Bronchial epithelial cell (primary cell): ENCODE results near the gene CHTF8. TPM values are rescaled to one million over a fixed set of nuclear protein-coding genes. Genes with fewer than 3 reads are reported as not detected.
A peak's percentile ranks its signal among the peaks of the same experiment; 100 is the strongest.

ENCODE experiments used
- DNase-seq: peaks from one replicate; pipeline ENCODE4 v3.0.0-alpha.2; 2010; ENCODE audit warnings: low read depth
- FAIRE-seq: peaks from 2 replicates; lab custom pipeline; 2011; peaks lifted over from hg19 to GRCh38; lab: Jason Lieb, UNC
- H3K27me3 ChIP-seq: 2 replicates; pipeline ENCODE4 v1.5.1; 2011; ENCODE audit warnings: low read length; ENCODE audit not compliant: control insufficient read depth, insufficient read depth
- H3K36me3 ChIP-seq: 2 replicates; pipeline ENCODE4 v1.5.1; 2011; ENCODE audit warnings: low read length; ENCODE audit not compliant: control insufficient read depth, insufficient read depth
- H3K4me3 ChIP-seq: 2 replicates; pipeline ENCODE4 v1.5.1; 2011; ENCODE audit warnings: mild to moderate bottlenecking, low read depth, low read length, control low read depth
- CTCF ChIP-seq: IDR thresholded peaks from 2 replicates; pipeline ENCODE4 v1.5.1; 2011; ENCODE audit warnings: mild to moderate bottlenecking, moderate library complexity, low read length, control low read depth, inconsistent platforms; ENCODE audit not compliant: insufficient read depth, severe bottlenecking
- total RNA-seq: library from RNA; depleted of rRNA; stranded (reverse); fragments of >200 nt; gene quantifications from 2 replicates; pipeline ENCODE4 v1.2.1, GENCODE V29; 2014

CHTF8 gene
- total RNA-seq, 1 donor from 2014 or later = 34.8 TPM

GRCh38 chr16:69169607-69170352 is 37.4 kb upstream of the CHTF8 start:
- Histone ChIP-seq H3K27me3 (no peaks in the 10 kb centered on the region), H3K36me3 (peaks cover 12% of the 10 kb centered on the region), H3K4me3 (no peak overlapping the region)
- FAIRE-seq (no peak), DNase-seq (no peak)
- no peak for TF ChIP-seq CTCF

- Histone ChIP-seq H3K36me3 (peaks cover 13% of the 10 kb centered on the region), H3K27me3 (no peaks in the 10 kb centered on the region), H3K4me3 (no peak overlapping the region)
- DNase-seq (no peak), FAIRE-seq (no peak)
- TF ChIP-seq CTCF = no peak
These were observed 36.7 kb upstream of the CHTF8 start for GRCh38 chr16:69169051-69169450.

GRCh38 chr16:69166946-69167930 is 34.9 kb upstream of the CHTF8 start:
- peak; percentile 59 for DNase-seq
- H3K4me3 ChIP-seq = no peak overlapping the region
- no peaks in the 10 kb centered on the region for H3K27me3 ChIP-seq
- no peak for TF ChIP-seq CTCF
- no peak for FAIRE-seq
- H3K36me3 ChIP-seq = peaks cover 15% of the 10 kb centered on the region

- H3K36me3 ChIP-seq = peaks cover 15% of the 10 kb centered on the region
- no peak for FAIRE-seq
- no peak for TF ChIP-seq CTCF
- DNase-seq = peak; percentile 10
- no peak overlapping the region for H3K4me3 ChIP-seq
- H3K27me3 ChIP-seq = no peaks in the 10 kb centered on the region
These were observed 33.9 kb upstream of the CHTF8 start for GRCh38 chr16:69166221-69166833.

GRCh38 chr16:69165584-69165983 is 33.2 kb upstream of the CHTF8 start:
- DNase-seq (no peak), FAIRE-seq (no peak)
- no peaks in the 10 kb centered on the region for H3K27me3 ChIP-seq
- no peak overlapping the region for H3K4me3 ChIP-seq
- H3K36me3 ChIP-seq = peaks cover 18% of the 10 kb centered on the region
- no peak for TF ChIP-seq CTCF
